Measurements from ENCODE around the gene EXOC4. TPM values are rescaled to one million over a fixed set of nuclear protein-coding genes. Genes with fewer than 3 reads are reported as not detected.

Gene EXOC4
- total RNA-seq, 1 donor from 2014 or later, result 51.6 TPM

GRCh38 chr7:134065415-134065814, 812.5 kb downstream of the EXOC4 start:
- no peaks in the 10 kb centered on the region for H3K27me3 ChIP-seq (ENCODE audit: control insufficient read depth, insufficient read depth, low read length)
- no peaks in the 10 kb centered on the region for H3K36me3 ChIP-seq (ENCODE audit: control insufficient read depth, insufficient read depth, low read length)
- H3K4me3 ChIP-seq (ENCODE audit: low read depth, low read length), result no peak overlapping the region
- TF ChIP-seq CTCF (IDR thresholded peaks at IDR 0.05; ENCODE audit: insufficient read depth, low read length, poor library complexity, severe bottlenecking), result no peak
- no peak for DNase-seq (ENCODE audit: low read depth)

DNA sequence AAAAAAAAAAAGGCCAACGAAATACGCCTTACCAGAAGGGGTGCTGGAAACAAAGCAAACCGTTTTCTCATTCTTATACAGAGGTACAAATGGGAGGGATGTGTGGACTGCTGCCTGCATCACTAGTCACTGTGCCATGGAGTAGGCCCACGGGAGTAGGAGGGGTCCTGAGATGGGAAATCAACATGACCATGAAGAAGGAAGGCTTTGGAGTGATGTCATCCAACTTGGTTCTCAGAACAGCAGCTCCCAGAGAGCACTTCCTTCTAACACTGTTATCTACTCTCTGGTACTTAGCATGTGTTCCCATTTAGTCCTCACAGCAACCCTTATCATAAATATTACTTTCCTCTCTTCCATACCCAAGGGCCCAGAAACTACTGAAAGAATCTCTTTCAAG, 814.3 kb downstream of the EXOC4 start:
- Histone ChIP-seq H3K36me3 (ENCODE audit: control insufficient read depth, insufficient read depth, low read length) (no peaks in the 10 kb centered on the region), H3K27me3 (ENCODE audit: control insufficient read depth, insufficient read depth, low read length) (no peaks in the 10 kb centered on the region), H3K4me3 (ENCODE audit: low read depth, low read length) (no peak overlapping the region)
- TF ChIP-seq CTCF (IDR thresholded peaks at IDR 0.05; ENCODE audit: insufficient read depth, low read length, poor library complexity, severe bottlenecking), result no peak
- no peak for DNase-seq (ENCODE audit: low read depth)

GRCh38 chr7:134068670-134069069, 815.8 kb downstream of the EXOC4 start:
- Histone ChIP-seq H3K27me3 (ENCODE audit: control insufficient read depth, insufficient read depth, low read length) (no peaks in the 10 kb centered on the region), H3K36me3 (ENCODE audit: control insufficient read depth, insufficient read depth, low read length) (no peaks in the 10 kb centered on the region), H3K4me3 (ENCODE audit: low read depth, low read length) (no peak overlapping the region)
- DNase-seq (ENCODE audit: low read depth), result no peak
- TF ChIP-seq CTCF (IDR thresholded peaks at IDR 0.05; ENCODE audit: insufficient read depth, low read length, poor library complexity, severe bottlenecking), result no peak

DNA sequence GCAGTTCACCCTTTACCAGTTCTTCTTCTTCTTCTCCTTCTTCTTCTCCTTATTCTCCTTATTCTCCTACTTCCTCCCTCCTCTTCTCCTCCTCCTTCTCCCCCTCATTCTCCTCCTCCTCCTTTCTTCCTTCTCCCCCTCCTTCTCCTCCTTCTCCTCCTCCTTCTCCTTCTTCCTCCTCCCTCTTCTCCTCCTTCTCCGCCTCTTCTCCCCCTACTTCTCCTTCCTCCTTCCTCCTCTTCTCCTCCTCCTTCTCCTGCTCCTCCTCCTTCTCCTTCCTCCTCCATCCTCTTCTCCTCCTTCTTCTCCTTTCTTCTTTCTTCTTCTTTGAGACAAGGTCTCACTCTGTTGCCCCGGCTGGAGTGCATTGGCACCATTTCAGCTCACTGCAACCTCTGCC, 816.3 kb downstream of the EXOC4 start:
- no peak for DNase-seq (ENCODE audit: low read depth)
- no peak for TF ChIP-seq CTCF (IDR thresholded peaks at IDR 0.05; ENCODE audit: insufficient read depth, low read length, poor library complexity, severe bottlenecking)
- H3K4me3 ChIP-seq (ENCODE audit: low read depth, low read length), result no peak overlapping the region
- H3K27me3 ChIP-seq (ENCODE audit: control insufficient read depth, insufficient read depth, low read length), result no peaks in the 10 kb centered on the region
- no peaks in the 10 kb centered on the region for H3K36me3 ChIP-seq (ENCODE audit: control insufficient read depth, insufficient read depth, low read length)

- Histone ChIP-seq H3K27me3 (ENCODE audit: control insufficient read depth, insufficient read depth, low read length) (no peaks in the 10 kb centered on the region), H3K36me3 (ENCODE audit: control insufficient read depth, insufficient read depth, low read length) (no peaks in the 10 kb centered on the region), H3K4me3 (ENCODE audit: low read depth, low read length) (no peak overlapping the region)
- TF ChIP-seq CTCF (IDR thresholded peaks at IDR 0.05; ENCODE audit: insufficient read depth, low read length, poor library complexity, severe bottlenecking), result no peak
- no peak for DNase-seq (ENCODE audit: low read depth)
These were observed 817.8 kb downstream of the EXOC4 start for GRCh38 chr7:134070673-134071072.
